HG02970 (cell line): Measurements from ENCODE around the gene CCDC178.

Experiments used
- ATAC-seq: cut with Tn5 transposase; IDR thresholded peaks from one replicate; pipeline ENCODE4 v1.9.1; 2021; ENCODE audit warnings: mild to moderate bottlenecking, moderate library complexity, moderate number of reproducible peaks; ENCODE audit not compliant: unreplicated experiment, low FRiP score

The CCDC178 gene

DNA sequence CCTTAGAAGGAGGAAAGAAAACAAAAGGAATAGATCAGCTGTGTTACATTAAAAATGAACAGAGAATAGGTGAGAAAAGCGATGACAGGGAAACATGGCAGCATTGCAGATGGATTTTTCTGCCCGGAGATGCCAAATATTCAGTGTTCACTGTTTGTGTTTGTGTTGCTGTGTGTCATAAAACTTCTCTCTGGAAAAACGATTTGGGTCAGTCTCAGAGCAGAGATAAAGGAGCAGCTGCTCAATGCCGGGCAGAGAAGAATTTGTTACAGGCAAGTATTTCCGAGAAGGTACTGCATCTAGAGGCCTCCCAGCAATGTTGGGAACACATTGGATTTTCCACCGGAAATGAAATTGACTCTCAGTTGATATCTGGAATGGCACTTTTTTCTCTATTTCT is 511.3 kb downstream of the CCDC178 start:
- ATAC-seq = no peak

DNA sequence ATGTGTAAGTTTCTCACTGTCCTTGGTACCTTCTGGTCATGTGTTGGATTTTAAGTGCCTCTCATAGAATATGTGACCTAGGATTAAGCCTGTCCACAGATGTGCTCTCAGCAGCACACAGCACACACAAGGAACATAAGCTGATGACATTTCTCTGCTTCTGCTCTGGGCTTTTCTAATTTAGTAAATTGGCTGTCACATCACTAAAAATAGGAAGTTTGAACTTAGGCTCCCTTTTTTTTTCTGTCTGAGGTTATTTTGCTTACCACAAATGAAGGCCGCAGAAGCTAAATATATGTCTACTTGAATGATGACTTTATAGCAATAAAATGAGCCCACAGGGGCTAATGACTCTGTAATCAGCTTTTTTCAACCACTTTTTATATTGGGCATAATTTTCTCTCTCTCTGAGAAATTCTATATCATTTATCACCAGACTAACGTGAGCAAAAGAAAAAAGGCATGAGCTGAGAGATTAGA is 517.5 kb downstream of the CCDC178 start:
- no peak for ATAC-seq

DNA sequence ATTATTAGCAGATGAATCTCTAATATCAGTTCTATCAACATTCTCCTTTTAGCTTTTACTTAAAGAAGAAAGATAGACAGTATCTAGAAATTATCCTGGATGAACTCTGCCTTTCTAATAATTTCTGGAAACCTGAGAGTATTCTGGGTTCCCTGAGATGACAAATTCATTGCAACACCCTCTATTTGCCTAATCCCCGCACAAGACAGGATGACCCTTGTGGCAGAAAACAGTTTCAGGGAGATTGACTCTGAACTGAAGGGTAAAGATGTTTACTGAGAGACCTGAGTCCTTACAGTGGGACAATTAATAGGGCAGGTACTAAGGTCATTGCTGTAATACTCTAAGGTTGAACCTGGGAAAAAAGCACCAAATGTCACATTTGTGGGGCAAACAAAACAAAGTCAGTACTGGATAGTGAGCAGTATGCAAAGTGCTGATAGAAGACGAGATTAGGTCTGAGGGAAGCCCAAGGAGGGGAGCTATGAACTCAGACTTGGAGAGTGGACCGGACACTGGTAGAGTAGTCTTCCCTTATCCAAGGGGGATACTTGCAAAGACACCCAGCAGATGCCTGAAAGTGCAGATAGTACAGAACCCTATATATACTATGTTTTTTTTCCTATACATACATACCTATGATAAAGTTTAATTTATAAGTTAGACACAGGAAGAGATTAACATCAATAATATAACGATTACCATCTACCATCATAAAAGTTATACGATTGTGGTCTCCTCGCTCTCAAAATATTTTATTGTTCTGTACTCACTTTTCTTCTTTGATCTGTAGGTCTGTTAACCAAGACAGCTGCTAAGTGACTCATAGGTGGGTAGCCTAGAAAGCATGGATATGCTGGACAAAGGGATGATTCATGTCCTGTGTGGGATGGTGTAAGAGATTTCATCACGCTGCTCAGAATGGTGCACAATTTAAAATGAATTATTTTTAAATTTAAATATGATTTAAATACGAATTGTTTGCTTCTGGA is 519.4 kb downstream of the CCDC178 start:
- ATAC-seq = no peak

DNA sequence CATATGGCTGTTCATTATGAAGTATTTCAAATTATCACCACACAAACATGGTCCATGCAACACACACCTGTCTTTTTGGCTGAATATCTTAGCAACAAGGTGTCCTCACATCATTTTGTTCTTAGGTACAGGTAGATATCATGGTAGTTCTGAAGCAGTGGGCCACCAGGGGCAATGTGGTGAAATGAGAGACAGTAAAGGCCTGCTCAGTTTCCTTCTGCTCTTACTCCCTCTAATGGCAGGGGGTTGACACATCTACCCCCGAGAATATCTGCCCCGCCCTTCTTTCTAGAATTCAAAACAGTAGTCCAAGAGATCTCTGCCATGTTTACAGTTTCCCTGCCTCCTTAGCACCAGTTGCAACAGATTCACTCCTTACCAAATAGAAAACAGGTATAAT is 520.7 kb downstream of the CCDC178 start:
- peak; percentile 98 for ATAC-seq

DNA sequence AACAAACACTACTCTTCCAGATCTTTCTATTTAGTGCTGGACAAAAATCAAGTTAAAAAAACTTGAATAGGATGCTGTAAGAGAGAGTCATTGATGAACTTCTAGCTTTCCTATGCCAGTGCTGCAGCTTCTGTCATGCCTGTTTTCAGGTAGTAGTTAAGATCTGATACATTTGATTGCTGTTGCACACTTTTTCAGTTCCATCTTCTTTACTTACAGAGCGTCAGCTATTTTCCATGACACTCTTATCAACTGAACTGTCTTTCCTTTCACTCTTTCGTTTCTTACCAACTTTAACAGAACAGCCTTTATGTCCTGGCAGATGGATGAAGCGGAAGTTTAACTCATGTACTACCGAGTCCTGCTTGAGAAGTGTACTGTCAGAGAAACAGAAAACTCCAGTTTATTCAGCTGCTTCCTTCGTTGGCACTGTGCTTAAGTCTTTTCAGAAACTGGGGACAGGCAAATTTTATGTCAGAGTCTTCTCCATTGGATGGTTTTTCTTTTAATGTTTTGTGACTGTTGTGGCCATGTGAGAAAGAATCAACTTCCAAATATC is 521.8 kb downstream of the CCDC178 start:
- ATAC-seq = no peak

DNA sequence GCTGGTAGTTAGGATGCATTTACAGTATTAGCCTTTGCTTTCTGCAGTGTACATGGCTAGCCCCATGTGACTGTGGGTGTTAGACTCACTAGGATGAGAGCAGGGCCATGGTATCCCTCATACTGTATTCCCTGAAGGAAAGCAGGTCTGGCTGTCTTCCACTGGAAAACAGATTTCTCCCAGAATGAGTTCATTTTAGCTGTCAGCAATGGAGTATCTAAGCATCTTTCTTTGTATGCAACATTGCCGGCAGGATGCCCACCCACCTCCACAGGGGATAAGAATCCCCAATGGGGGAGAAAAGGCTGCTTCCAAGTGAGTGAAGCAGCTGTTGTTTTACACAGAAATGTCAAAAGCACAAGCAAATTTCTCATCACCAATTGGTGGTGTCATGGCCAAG is 525.0 kb downstream of the CCDC178 start:
- no peak for ATAC-seq

DNA sequence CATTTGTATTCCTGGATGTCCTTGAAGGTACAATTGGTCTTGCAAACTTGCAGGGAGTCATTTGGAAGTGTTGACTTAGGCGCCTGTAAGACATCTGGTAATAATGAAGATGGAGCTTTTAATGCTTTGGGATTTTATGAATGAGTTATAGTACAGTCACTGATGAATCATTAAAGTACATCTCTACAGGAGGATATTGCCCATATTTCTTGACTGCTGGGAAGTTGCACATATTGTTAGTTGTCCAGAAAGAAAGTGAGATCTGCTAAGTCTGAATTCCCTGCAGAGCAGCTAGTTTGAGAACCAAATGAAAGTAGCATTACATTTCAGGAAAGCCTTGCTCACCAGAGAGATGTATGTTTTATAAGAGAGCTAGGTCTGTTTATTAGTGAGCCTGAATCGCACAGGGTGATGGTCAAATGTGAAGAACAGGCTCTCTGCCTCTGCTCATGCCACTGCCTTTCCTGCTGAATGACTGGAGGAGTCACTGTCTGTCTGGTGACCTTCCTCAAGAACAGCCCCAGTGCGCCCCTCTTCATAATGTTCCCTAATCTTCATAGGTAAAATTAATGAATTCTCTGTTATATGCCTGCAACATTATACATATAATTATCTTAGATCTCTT is 528.7 kb downstream of the CCDC178 start:
- no peak for ATAC-seq

DNA sequence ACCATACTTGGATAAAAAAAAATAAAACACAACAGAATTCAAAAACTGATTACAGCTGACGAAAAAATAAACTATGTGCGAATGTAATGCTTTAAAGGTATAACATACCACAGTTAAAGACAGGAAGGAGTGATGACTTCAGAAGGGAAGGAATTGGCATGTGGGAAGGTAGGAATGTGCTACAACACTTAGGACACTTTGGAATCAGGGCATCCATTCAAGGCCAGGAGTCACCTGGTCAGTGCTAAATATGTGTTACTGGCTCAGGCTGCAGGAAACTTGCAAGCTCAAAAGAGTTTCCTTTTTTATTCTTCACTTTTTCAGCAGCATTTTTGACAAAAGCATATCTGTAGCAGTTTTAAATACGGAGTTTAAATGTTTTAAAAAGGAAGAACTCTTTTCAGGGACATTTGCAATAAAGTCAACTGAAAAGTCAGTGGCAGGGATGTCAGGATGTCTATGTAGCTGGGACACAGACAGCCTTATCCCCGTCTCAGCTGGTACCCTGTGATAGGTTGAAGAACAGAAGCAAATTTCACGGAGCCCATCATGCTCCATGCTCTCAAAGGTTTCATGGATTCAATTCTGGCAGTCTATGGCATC is 529.7 kb downstream of the CCDC178 start:
- ATAC-seq = no peak

DNA sequence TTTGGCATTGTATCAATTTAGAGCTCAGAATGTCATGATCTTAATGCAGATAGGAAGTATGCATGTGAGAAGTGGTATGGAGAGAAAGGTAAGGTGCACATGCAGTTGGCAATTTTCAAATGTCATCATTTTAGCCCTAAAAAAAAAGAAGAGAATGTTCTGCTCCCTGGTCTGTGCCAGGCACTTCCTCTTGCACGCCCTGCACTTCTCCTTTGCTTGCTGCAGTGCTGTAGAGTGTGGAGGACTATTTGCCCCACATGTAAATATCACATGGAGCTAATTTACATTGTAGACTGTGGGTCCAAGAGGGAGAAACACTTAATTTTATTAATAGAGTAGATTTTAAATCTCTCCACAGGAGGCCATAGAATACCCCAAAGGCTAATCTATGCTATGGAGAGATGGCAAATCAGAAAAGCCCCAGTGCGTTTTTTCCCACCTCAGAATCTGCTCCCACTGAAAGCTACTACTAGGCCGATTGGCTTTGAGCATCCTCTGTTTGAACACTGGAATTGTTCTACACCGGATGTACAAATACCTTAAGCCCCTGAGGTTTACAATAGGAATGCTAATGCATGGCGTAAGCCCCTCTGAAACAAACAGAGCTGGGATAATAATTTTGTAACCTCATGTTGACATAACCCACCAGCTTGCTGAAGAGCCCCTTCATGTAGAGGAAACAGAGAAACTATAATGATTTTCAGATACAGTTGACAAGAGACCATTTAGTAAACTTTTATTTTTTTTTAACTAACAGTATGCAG is 530.5 kb downstream of the CCDC178 start:
- no peak for ATAC-seq

DNA sequence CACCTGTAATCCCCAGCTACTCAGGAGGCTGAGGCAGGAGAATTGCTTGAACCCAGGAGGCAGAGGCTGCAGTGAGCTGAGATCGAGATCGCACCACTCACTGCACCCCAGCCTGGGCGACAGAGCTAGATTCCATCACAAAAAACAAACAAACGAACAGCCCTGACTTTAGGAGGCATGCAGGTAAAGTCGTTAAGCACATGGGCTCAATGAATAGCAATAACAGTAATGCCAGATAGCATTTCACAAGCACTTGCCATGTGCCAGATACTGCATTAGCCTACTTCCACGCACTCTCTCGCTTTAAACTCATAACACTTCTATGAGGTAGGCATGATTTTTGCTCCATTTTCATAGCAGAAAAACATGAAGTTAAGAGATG is 532.1 kb downstream of the CCDC178 start:
- no peak for ATAC-seq

DNA sequence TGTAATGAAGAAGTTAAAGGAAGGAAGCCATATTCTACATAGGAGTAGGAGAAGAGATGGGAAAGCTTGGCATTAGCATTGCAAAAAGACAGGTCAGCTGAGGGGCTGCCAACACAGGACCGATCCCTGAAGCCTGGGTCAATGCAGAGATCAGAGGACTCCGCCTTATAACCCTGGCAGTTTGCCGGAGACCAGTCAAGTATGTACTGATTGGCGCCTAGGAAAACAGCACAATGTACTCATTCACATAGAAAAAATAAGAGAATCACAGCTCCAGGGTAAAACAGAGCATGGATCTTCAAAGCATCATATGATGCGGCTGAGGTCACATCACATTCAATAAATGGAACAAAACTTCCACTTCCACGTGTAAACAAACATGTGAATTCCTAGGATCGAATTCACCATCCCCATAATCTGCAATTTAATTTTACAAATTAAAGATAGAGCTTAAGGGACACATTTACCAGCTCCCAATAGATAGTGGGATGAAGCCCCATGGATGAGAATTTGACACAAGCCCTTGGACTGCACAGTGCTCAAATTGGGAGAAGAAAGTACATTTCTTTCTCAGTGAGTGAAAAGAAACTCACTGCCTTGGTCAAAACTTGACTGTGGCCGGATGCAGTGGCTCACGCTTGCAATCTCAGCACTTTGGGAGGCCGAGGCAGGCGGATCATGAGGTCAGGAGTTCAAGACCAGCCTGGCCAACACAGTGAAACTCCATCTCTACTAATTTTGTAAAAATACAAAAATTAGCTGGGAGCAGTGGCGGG is 532.7 kb downstream of the CCDC178 start:
- ATAC-seq = no peak

DNA sequence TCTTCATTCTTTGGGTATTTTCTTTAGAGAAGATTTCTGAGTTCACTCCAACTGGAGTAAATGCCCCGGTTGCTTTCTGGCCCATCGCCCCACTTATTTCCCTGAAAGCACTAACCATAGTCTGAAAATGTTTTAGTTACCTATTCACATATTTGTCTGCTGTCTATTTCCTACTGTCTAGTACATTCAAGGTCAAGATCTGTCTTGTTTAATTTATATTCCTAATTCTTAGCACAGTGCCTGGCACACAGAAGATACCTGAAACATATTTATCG is 533.3 kb downstream of the CCDC178 start:
- ATAC-seq = no peak

DNA sequence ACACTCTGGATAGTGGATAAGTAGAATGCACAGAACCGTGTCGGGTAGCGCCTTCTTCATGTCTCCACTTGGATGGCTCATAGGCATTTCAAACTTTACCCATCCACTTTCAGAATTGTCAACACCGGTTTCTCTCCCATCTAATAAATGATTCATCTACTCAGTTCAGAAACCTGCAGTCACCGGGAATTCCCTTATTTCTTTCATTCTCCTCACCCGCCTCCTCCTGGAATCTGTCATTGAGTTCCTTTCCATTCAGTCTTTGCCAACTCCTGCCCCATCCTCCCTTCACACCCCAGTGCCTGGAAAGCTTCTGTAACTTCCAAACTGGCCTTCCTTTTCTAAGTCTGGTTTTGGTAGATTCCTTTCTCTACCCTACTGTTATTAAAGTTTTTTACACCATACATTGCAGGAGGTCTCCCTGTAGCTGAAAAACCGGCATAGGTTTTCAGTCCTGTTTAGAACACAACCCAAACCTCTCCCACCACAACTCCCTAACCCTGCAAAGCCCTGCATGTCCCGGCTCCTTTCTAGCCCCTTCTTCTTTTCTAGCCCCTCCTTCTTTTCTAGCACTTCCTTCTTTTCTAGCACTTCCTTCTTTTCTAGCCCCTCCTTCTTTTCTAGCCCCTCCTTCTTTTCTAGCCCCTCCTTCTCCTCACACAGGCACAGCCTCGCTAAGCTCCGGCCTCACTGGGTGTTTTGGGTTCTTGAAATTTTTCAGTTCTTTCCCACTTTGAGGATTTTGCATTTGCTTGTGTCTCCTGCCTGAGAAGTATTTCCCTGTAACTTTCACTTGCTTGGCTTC is 533.8 kb downstream of the CCDC178 start:
- ATAC-seq = no peak

DNA sequence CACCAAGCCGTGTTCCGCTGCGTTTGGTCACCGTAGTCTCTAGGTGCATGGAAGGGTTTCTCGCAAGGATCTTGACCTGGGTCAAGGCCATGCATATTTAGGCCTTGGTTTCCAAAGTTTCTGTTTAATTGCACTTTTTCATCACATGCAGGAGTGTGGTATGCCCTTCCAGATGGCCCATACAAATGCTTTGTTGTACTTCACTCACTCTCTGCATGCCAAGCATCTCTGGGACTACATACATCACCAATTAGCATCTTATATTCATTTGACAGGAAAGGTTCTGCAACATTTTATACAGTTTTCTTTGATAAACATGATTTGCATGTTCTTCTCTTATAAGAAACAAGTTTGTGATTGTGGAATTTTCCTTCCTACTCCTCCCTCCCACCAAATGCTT is 534.9 kb downstream of the CCDC178 start:
- no peak for ATAC-seq

DNA sequence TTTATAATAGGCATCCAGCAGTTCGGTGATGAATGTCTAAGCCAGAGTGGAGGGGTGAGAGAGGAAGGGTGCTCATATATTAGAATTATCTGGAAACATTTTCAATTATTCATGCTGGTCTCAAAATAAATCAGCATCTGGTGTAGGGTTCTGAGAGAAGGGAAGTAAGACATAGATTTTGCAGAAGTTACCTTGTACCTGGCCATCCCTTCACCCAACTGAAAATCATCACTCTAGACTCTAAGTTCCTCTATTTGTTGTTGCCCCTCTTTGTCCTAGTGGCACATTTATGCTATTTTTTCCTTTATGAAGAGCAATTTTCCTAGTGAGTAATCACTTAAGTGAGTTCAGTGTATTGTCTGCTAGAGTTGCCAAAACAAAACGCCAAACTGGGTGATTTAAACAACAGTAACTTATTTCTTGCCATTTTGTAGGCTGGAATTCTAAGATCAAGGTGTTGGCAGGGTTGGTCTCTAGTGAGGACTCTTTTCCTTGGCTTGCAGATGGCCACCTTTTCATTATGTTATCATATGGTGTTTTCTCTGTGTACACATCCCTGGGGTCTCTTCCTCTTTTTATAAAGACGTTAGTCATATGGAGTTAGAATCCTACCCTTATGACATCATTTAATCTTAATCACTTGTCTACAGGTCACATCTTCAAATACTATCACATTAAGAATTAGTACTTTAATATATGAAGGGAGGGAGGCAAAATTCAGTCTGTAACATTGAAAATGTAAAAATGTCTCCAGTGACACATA is 537.8 kb downstream of the CCDC178 start:
- no peak for ATAC-seq

DNA sequence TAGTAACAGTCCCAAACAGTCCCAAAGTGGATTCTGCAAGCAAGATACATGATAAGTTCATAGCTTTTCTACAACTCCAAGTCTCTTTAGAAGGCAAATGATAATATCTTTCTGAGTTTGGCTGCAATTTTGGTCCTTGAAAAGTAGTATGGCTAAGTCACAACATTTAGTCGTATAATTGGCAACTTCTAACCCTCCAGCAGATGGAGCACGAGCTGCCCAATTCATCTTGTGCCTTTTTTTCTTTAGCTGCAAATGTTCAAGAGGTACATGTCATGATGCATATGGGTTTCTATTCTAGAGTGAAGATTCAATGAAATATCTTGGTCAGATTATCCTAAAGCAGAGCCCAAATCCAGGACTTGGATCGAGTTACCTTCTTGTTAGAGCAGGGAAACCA is 540.7 kb downstream of the CCDC178 start:
- ATAC-seq = no peak

DNA sequence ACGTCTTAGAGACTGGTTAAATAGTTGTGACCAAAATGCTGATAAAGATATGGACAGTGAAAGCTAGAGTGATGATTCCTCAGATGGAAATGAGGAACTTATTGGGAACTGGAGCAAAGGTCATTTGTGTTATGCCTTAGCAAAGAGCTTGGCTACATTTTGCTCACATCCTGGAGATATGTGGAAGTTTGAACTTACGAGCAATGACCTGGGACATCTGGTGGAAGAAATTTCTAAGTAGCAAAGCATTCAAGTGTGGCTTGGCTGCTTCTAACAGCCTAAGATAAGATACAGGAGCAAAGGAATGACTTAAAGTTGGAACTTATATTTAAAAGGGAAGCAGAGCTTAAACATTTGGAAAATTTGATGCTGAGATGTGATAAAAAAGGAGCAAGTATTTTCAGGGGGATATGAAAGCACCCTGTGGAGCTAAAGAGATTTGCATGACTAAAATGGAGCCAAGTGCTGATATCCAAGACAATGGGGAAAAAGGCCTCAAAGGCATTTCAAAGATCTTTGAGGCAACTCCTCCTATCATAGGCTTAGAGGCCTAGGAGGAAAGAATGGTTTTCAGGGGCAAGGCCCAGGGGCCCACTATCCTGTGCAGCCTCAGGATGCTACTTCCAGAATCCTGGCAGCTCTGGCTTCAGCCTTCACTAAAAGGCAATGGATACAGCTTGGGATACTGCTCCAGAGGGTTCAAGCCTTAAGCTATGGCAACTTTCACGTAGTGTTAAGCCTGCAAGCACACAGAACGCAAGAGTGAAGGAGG is 543.6 kb downstream of the CCDC178 start:
- ATAC-seq = no peak

DNA sequence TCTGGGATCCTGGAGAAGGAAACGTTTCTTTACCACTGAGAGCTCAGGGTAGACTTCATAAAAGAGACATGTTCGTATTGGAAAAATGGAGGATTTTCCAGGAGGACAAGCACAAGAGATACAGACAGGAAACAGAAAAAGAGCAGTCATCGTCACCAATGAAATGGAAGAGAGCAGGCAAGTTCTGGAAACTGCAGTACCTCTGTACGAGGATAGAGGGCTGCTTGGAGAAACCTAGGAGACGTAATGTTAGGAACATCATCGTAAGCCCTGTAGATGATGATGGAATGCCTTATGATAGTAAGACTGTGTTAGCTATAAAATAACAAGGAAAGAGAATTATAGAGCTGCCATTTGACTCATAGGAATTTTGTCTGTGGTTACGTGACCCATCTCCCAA is 546.6 kb downstream of the CCDC178 start:
- no peak for ATAC-seq
